Measurements from ENCODE around the gene HDDC3. TPM values are rescaled to one million over a fixed set of nuclear protein-coding genes. Genes with fewer than 3 reads are reported as not detected.

HDDC3 gene
- total and polyA plus RNA-seq, 9 of the 15 experiments (the other 6 are each of a cell fraction or from before 2014, with no cell fraction given): 14.9 to 55.8 (median 36.9) TPM

DNA sequence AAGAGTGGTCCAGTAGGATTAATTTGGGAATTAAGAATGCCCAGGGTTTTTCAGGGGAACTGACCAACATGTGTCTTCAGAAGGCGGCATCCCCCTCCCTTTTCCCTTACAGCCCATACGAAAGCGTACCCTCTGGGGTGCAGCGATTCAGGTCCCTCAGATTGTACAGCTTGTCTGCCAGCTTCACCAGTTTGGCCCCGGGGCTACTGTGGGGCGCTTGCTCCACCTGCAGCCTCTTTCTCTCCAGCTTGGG, 848 bp downstream of the HDDC3 start (continued):
- no peak for TF ChIP-seq ATF2 (CRISPR knock-in tag; IDR thresholded peaks at IDR 0.05)
- no peak for TF ChIP-seq SMAD2 (IDR thresholded peaks at IDR 0.05; ENCODE audit: low read depth, low read length)
- TF ChIP-seq JUNB (CRISPR knock-in tag; conservative IDR thresholded peaks at IDR 0.05): no peak
- TF ChIP-seq ZNF197 (CRISPR knock-in tag; IDR thresholded peaks at IDR 0.05; ENCODE audit: low read depth): no peak
- TF ChIP-seq GATA2 (CRISPR knock-in tag; IDR thresholded peaks at IDR 0.05): no peak
- TF ChIP-seq ZBTB49 (CRISPR knock-in tag; IDR thresholded peaks at IDR 0.05; ENCODE audit: borderline replicate concordance): peak; percentile 50; the same call in 1 of the 2 replicates
- TF ChIP-seq, protein P1, sequence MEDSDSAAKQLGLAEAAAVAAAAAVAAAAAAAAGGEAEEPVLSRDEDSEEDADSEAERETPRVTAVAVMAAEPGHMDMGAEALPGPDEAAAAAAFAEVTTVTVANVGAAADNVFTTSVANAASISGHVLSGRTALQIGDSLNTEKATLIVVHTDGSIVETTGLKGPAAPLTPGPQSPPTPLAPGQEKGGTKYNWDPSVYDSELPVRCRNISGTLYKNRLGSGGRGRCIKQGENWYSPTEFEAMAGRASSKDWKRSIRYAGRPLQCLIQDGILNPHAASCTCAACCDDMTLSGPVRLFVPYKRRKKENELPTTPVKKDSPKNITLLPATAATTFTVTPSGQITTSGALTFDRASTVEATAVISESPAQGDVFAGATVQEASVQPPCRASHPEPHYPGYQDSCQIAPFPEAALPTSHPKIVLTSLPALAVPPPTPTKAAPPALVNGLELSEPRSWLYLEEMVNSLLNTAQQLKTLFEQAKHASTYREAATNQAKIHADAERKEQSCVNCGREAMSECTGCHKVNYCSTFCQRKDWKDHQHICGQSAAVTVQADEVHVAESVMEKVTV (CRISPR knock-in tag; IDR thresholded peaks at IDR 0.05): no peak
